Natural killer cell (primary cell): ENCODE results near the gene MAP1LC3B2. TPM values are rescaled to one million over a fixed set of nuclear protein-coding genes. Genes with fewer than 3 reads are reported as not detected.
"Not testable (repeated sequence)": the region's sequence is repeated elsewhere in the genome, so short reads cannot be mapped to it uniquely, and the experiment has no call there.

ENCODE experiments used
- ATAC-seq, 3 donors: fragments of 150-1000 bp in 2 of 3; fragments of 200-7000 bp in 1 of 3; cut with Tn5 transposase; 1 replicate in 1 of 3; 2 replicates in 2 of 3; pipeline ENCODE4 v1.10.0; 2021; ENCODE audit warnings: mild to moderate bottlenecking in 2 of 3, moderate library complexity in 2 of 3
- DNase-seq, 2 donors: peaks; one replicate each; pipeline versions ENCODE4 v3.0.0 to v3.0.0-alpha.2; 2013 to 2021; ENCODE audit warnings: mixed read lengths in 1 of 2
- H3K27ac ChIP-seq: one replicate; pipeline ENCODE4 v1.5.1; 2013; ENCODE audit warnings: mild to moderate bottlenecking, low read length
- H3K27me3 ChIP-seq: one replicate; pipeline ENCODE4 v1.6.1; 2013; ENCODE audit warnings: low read length; ENCODE audit not compliant: control insufficient read depth, insufficient read depth
- H3K36me3 ChIP-seq: one replicate; pipeline ENCODE4 v1.6.1; 2013; ENCODE audit warnings: low read length; ENCODE audit not compliant: control insufficient read depth, insufficient read depth
- H3K4me1 ChIP-seq: one replicate; pipeline ENCODE4 v1.6.1; 2013; ENCODE audit warnings: low read length; ENCODE audit not compliant: control insufficient read depth, insufficient read depth
- H3K4me3 ChIP-seq: one replicate; pipeline ENCODE4 v1.5.1; 2013; ENCODE audit warnings: low read length
- H3K9me3 ChIP-seq: one replicate; pipeline ENCODE4 v1.6.1; 2013; ENCODE audit warnings: low read length; ENCODE audit not compliant: control insufficient read depth, insufficient read depth
- H3K27ac Mint-ChIP-seq, 2 donors: one replicate each; pipeline ENCODE4 v1.8.0; 2022; ENCODE audit warnings: mild to moderate bottlenecking in 2 of 2, mixed read lengths in 2 of 2, moderate library complexity in 1 of 2
- H3K27me3 Mint-ChIP-seq, 2 donors: one replicate each; pipeline ENCODE4 v1.8.0; 2022; ENCODE audit warnings: low read depth in 2 of 2, mixed read lengths in 2 of 2
- H3K36me3 Mint-ChIP-seq: one replicate; pipeline ENCODE4 v1.8.0; 2022; ENCODE audit warnings: mixed read lengths
- H3K4me1 Mint-ChIP-seq, 2 donors: one replicate each; pipeline ENCODE4 v1.8.0; 2022; ENCODE audit warnings: mixed read lengths in 2 of 2
- H3K4me3 Mint-ChIP-seq: one replicate; pipeline ENCODE4 v1.8.0; 2022; ENCODE audit warnings: mild to moderate bottlenecking, moderate library complexity, mixed read lengths
- H3K9me3 Mint-ChIP-seq, 2 donors: one replicate each; pipeline ENCODE4 v1.8.0; 2022; ENCODE audit warnings: mixed read lengths in 2 of 2
- WGBS: methylation state at CpG from one replicate; pipeline ENCODE4 v1.1.7; 2013; ENCODE audit warnings: missing lambda C conversion rate; ENCODE audit not compliant: insufficient coverage; 5-methylcytosine and 5-hydroxymethylcytosine counted together
- intact Hi-C: fragments of 100-400 bp; cut with micrococcal nuclease; formaldehyde crosslinking; loops from one replicate; pipeline ENCODE4 v1.14.2; 2022
- total RNA-seq, 4 donors: library from RNA; stranded (reverse); fragments of 120-200 nt in 1 of 4; gene quantifications; one replicate each; pipeline versions ENCODE4 v1.2.3 to v1.2.4, GENCODE V29; 2013 to 2022
- TF ChIP-seq, protein P1 (sequence below): fragments of 200-600 bp; IDR thresholded peaks from one replicate; pipeline ENCODE4 v1.8.0; 2022; ENCODE audit warnings: antibody characterized with exemption

Gene MAP1LC3B2
- total RNA-seq, 3 donors from 2014 or later (not counting 1 experiment from before 2014, with no cell fraction given) = 1.5 to 3.7 (median 3.3) TPM

DNA sequence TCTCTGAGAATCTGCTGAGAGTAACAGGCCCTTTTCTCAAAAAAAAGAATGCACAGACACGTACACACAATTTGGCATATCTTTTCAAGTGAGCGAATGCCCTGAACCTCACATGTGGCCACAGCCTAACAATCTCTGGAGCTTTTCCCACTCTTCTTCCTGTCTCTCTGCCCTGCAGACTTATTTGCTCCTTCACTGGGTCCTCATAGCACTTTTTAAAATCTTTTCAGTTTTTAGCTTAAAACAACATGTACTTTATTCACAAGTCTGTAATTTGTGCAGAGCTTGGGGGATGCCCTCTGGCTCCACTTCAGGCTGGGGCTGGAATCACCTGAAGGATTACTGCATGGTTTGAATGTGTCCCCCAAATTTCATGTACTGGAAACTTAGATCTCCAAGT is 9.0 kb downstream of the MAP1LC3B2 start:
- Histone ChIP-seq H3K27ac (no peak overlapping the region), H3K27me3 (no peaks in the 10 kb centered on the region), H3K36me3 (no peaks in the 10 kb centered on the region), H3K4me1 (no peaks in the 10 kb centered on the region), H3K4me3 (no peak overlapping the region), H3K9me3 (no peaks in the 10 kb centered on the region)
- no peak overlapping the region for H3K4me3 Mint-ChIP-seq
- no peak for ATAC-seq
- no peak overlapping the region for H3K27ac Mint-ChIP-seq
- intact Hi-C loops = no loop called here
- 90% methylated on average over 2 of the region's 2 CpGs for WGBS
- no peaks in the 10 kb centered on the region for H3K4me1 Mint-ChIP-seq
- peaks cover 0 to 4% of the 10 kb centered on the region in 2 donors for H3K9me3 Mint-ChIP-seq
- TF ChIP-seq, protein P1, sequence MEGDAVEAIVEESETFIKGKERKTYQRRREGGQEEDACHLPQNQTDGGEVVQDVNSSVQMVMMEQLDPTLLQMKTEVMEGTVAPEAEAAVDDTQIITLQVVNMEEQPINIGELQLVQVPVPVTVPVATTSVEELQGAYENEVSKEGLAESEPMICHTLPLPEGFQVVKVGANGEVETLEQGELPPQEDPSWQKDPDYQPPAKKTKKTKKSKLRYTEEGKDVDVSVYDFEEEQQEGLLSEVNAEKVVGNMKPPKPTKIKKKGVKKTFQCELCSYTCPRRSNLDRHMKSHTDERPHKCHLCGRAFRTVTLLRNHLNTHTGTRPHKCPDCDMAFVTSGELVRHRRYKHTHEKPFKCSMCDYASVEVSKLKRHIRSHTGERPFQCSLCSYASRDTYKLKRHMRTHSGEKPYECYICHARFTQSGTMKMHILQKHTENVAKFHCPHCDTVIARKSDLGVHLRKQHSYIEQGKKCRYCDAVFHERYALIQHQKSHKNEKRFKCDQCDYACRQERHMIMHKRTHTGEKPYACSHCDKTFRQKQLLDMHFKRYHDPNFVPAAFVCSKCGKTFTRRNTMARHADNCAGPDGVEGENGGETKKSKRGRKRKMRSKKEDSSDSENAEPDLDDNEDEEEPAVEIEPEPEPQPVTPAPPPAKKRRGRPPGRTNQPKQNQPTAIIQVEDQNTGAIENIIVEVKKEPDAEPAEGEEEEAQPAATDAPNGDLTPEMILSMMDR = no peak
- H3K36me3 Mint-ChIP-seq = peaks cover 19% of the 10 kb centered on the region
- peaks cover 9 to 26% of the 10 kb centered on the region in 2 donors for H3K27me3 Mint-ChIP-seq
- no peak for DNase-seq

DNA sequence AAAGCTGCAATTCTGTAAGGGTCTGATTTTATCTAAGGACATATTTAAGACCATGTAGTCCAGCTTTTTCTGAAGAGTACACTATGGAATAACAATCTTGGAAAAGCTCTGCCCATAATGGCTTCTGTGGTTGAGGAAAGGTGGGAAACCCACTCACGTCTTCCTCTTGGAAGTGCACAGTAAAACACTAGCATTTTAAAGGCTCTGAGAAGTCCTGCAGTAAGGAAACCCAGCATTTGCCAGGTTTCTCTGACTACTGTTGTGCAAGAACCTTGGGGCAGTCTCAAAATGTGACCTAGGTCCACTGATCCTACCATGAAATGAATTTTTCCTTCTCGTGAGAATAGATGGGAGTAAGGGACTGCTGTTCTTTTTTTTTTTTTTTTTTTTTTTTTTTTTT is 11.9 kb downstream of the MAP1LC3B2 start:
- Histone ChIP-seq H3K36me3 (no peaks in the 10 kb centered on the region), H3K4me3 (no peak overlapping the region), H3K4me1 (no peaks in the 10 kb centered on the region), H3K27ac (no peak overlapping the region), H3K9me3 (no peaks in the 10 kb centered on the region), H3K27me3 (no peaks in the 10 kb centered on the region)
- Mint-ChIP-seq H3K36me3 (no peaks in the 10 kb centered on the region), H3K4me1 (no peaks in the 10 kb centered on the region), H3K27ac (no peak overlapping the region), H3K4me3 (no peak overlapping the region), H3K27me3 (peaks cover 3% of the 10 kb centered on the region in 2 donors), H3K9me3 (no peaks in the 10 kb centered on the region)
- intact Hi-C loops = no loop called here
- no peak for DNase-seq
- TF ChIP-seq, protein P1 = no peak
- ATAC-seq = no peak
- 97% methylated on average over 2 of the region's 2 CpGs for WGBS

DNA sequence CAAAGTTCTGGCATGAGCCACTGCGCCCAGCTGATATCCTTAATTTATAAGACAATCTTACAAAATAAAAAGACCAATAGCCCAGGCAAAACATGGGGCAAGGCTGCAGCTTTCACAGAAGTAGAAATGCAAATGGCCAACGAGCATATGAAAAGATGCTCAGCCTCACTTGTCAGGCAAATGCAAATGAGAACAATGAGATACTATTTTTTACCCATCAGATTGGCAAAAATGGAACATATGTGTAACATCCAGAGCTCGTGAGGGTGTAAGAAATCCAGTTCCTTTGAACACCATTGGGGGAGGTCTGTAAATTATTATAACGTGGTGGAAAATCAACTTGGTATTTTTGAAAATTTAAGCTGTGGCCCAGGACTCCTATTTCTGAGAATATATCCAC is 14.6 kb downstream of the MAP1LC3B2 start:
- Mint-ChIP-seq H3K9me3 (no peaks in the 10 kb centered on the region), H3K36me3 (no peaks in the 10 kb centered on the region), H3K27me3 (peaks cover 0 to 4% of the 10 kb centered on the region in 2 donors), H3K4me1 (no peaks in the 10 kb centered on the region), H3K27ac (no peak overlapping the region), H3K4me3 (no peak overlapping the region)
- H3K27ac ChIP-seq = no peak overlapping the region
- ATAC-seq (no peak), DNase-seq (no peak)
- H3K4me3 ChIP-seq = no peak overlapping the region
- no peaks in the 10 kb centered on the region for H3K27me3 ChIP-seq
- WGBS = 73% methylated on average over 3 of the region's 4 CpGs
- no peaks in the 10 kb centered on the region for H3K4me1 ChIP-seq
- no peaks in the 10 kb centered on the region for H3K36me3 ChIP-seq
- no peaks in the 10 kb centered on the region for H3K9me3 ChIP-seq
- intact Hi-C loops = no loop called here
- TF ChIP-seq, protein P1 = no peak

DNA sequence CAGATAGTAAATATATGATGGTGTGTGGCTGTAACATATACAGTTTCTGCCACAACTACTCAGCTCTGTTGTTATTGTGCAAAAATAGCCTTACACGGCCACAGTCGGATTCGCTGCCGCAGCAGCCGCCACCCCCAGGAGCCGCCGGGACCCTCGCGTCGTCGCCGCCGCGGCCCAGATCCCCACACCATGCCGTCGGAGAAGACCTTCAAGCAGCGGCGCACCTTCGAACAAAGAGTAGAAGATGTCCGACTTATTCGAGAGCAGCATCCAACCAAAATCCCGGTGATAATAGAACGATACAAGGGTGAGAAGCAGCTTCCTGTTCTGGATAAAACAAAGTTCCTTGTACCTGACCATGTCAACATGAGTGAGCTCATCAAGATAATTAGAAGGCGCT is 16.6 kb downstream of the MAP1LC3B2 start:
- DNase-seq, H3K4me3 Mint-ChIP-seq, H3K27me3 ChIP-seq, H3K4me1 Mint-ChIP-seq, H3K36me3 ChIP-seq, H3K27me3 Mint-ChIP-seq, H3K36me3 Mint-ChIP-seq, H3K27ac Mint-ChIP-seq, H3K27ac ChIP-seq, H3K9me3 ChIP-seq, H3K4me3 ChIP-seq, intact Hi-C loops, ATAC-seq, H3K4me1 ChIP-seq, H3K9me3 Mint-ChIP-seq: not testable (repeated sequence)
- 92% methylated on average over 24 of the region's 24 CpGs for WGBS
